H9 (cell line): ENCODE results near the gene IFT57. TPM values are rescaled to one million over a fixed set of nuclear protein-coding genes. Genes with fewer than 3 reads are reported as not detected.
A peak's percentile ranks its signal among the peaks of the same experiment; 100 is the strongest.

Experiments used
- DNase-seq: peaks from one replicate; pipeline ENCODE4 v3.0.0-alpha.2; 2017
- H2AFZ ChIP-seq: one replicate; pipeline ENCODE4 v1.6.1; 2013; ENCODE audit warnings: mild to moderate bottlenecking, low read length, control low read depth, moderate library complexity
- H2AK5ac ChIP-seq: 2 replicates; pipeline ENCODE4 v1.6.1; 2013; ENCODE audit warnings: low read length, control low read depth, mixed read lengths; ENCODE audit not compliant: insufficient read length
- H2BK120ac ChIP-seq: one replicate; pipeline ENCODE4 v1.6.1; 2013; ENCODE audit warnings: low read depth, mild to moderate bottlenecking, low read length, control low read depth, inconsistent platforms; ENCODE audit not compliant: poor library complexity, severe bottlenecking
- H2BK12ac ChIP-seq: 2 replicates; pipeline ENCODE4 v1.6.1; 2013; ENCODE audit warnings: low read length, control low read depth, mixed read lengths, low read depth; ENCODE audit not compliant: insufficient read length
- H2BK15ac ChIP-seq: 2 replicates; pipeline ENCODE4 v1.6.1; 2013; ENCODE audit warnings: low read depth, low read length, control low read depth
- H2BK20ac ChIP-seq: one replicate; pipeline ENCODE4 v1.6.1; 2013; ENCODE audit warnings: low read depth, mild to moderate bottlenecking, low read length, control low read depth, inconsistent platforms; ENCODE audit not compliant: poor library complexity, severe bottlenecking
- H2BK5ac ChIP-seq: 2 replicates; pipeline ENCODE4 v1.6.1; 2013; ENCODE audit warnings: low read length, control low read depth, mixed read lengths; ENCODE audit not compliant: insufficient read length
- H3K14ac ChIP-seq: 2 replicates; pipeline ENCODE4 v1.6.1; 2013; ENCODE audit warnings: low read length, control low read depth; ENCODE audit not compliant: insufficient read depth
- H3K18ac ChIP-seq: 2 replicates; pipeline ENCODE4 v1.6.1; 2013; ENCODE audit warnings: low read depth, mild to moderate bottlenecking, mixed read lengths, low read length, control low read depth; ENCODE audit not compliant: insufficient read length
- H3K23ac ChIP-seq: 2 replicates; pipeline ENCODE4 v1.6.1; 2013; ENCODE audit warnings: low read length, control low read depth, mixed read lengths, low read depth; ENCODE audit not compliant: insufficient read length
- H3K23me2 ChIP-seq: 2 replicates; pipeline ENCODE4 v1.6.1; 2013; ENCODE audit warnings: low read depth, mild to moderate bottlenecking, mixed read lengths, low read length, control low read depth; ENCODE audit not compliant: insufficient read length, poor library complexity, severe bottlenecking
- H3K27ac ChIP-seq: 2 replicates; pipeline ENCODE4 v1.5.1; 2013; ENCODE audit warnings: low read length, control low read depth, mixed read lengths, low read depth; ENCODE audit not compliant: insufficient read length
- H3K27me3 ChIP-seq: 2 replicates; pipeline ENCODE4 v1.6.1; 2013; ENCODE audit warnings: low read length, control low read depth, inconsistent platforms; ENCODE audit not compliant: insufficient read depth
- H3K4ac ChIP-seq: 2 replicates; pipeline ENCODE4 v1.6.1; 2013; ENCODE audit warnings: low read depth, mild to moderate bottlenecking, control low read depth, inconsistent platforms, low read length, moderate library complexity
- H3K4me1 ChIP-seq: 2 replicates; pipeline ENCODE4 v1.6.1; 2013; ENCODE audit warnings: low read length, control low read depth, inconsistent platforms; ENCODE audit not compliant: insufficient read depth
- H3K4me2 ChIP-seq: 2 replicates; pipeline ENCODE4 v1.6.1; 2013; ENCODE audit warnings: low read length, control low read depth, mixed read lengths; ENCODE audit not compliant: insufficient read length, insufficient read depth
- H3K56ac ChIP-seq: 2 replicates; pipeline ENCODE4 v1.6.1; 2013; ENCODE audit warnings: low read depth, mild to moderate bottlenecking, mixed read lengths, low read length, control low read depth; ENCODE audit not compliant: insufficient read length
- H3K79me1 ChIP-seq: 2 replicates; pipeline ENCODE4 v1.6.1; 2013; ENCODE audit warnings: low read depth, mild to moderate bottlenecking, moderate library complexity, low read length, control low read depth, inconsistent platforms; ENCODE audit not compliant: insufficient read depth, poor library complexity, severe bottlenecking
- H3K79me2 ChIP-seq: 2 replicates; pipeline ENCODE4 v1.6.1; 2013; ENCODE audit warnings: low read length, control low read depth, inconsistent platforms; ENCODE audit not compliant: insufficient read depth
- H3K9ac ChIP-seq: 2 replicates; pipeline ENCODE4 v1.6.1; 2013; ENCODE audit warnings: low read length, control low read depth, mixed read lengths; ENCODE audit not compliant: insufficient read length; ENCODE audit errors: extremely low read depth
- H3K9me3 ChIP-seq: one replicate; pipeline ENCODE4 v1.6.1; 2013; ENCODE audit warnings: low read depth, low read length, inconsistent platforms; ENCODE audit not compliant: control insufficient read depth
- H3T11ph ChIP-seq: one replicate; pipeline ENCODE4 v1.6.1; 2013; ENCODE audit warnings: mild to moderate bottlenecking, low read length, control low read depth, inconsistent platforms
- H4K20me1 ChIP-seq: one replicate; pipeline ENCODE4 v1.6.1; 2013; ENCODE audit not compliant: control insufficient read depth, insufficient read length, insufficient read depth
- H4K5ac ChIP-seq: 2 replicates; pipeline ENCODE4 v1.6.1; 2013; ENCODE audit warnings: low read depth, mild to moderate bottlenecking, mixed read lengths, low read length, control low read depth; ENCODE audit not compliant: insufficient read length
- H4K8ac ChIP-seq: replicated peaks from 2 replicates; pipeline ENCODE4 v1.6.1; 2013; ENCODE audit warnings: low read length, control low read depth, mixed read lengths, low read depth; ENCODE audit not compliant: insufficient read length
- H4K91ac ChIP-seq: 2 replicates; pipeline ENCODE4 v1.6.1; 2013; ENCODE audit warnings: low read depth, mild to moderate bottlenecking, moderate library complexity, mixed read lengths, low read length, control low read depth; ENCODE audit not compliant: insufficient read length
- H3K27ac Mint-ChIP-seq, 3 experiments: 2 replicates in 2 of 3; 3 replicates in 1 of 3; pipeline ENCODE4 v1.8.0; 2020 to 2021; ENCODE audit warnings: mixed read lengths in 3 of 3, mild to moderate bottlenecking in 1 of 3, moderate library complexity in 1 of 3
- H3K27me3 Mint-ChIP-seq: 2 replicates; pipeline ENCODE4 v1.8.0; 2021; ENCODE audit warnings: low read depth, mild to moderate bottlenecking, moderate library complexity, mixed read lengths
- H3K36me3 Mint-ChIP-seq, 3 experiments: 2 replicates in 2 of 3; 3 replicates in 1 of 3; pipeline ENCODE4 v1.8.0; 2020 to 2021; ENCODE audit warnings: low read depth in 3 of 3, mixed read lengths in 3 of 3; ENCODE audit not compliant: insufficient read depth in 1 of 3
- H3K4me1 Mint-ChIP-seq, 2 experiments: 2 replicates each; pipeline ENCODE4 v1.8.0; 2020; ENCODE audit warnings: mixed read lengths in 2 of 2
- H3K4me3 Mint-ChIP-seq, 2 experiments: 2 replicates in 1 of 2; 3 replicates in 1 of 2; pipeline ENCODE4 v1.8.0; 2020 to 2021; ENCODE audit warnings: mild to moderate bottlenecking in 2 of 2, mixed read lengths in 2 of 2, moderate library complexity in 1 of 2
- H3K9me3 Mint-ChIP-seq, 2 experiments: 2 replicates in 1 of 2; 3 replicates in 1 of 2; pipeline ENCODE4 v1.8.0; 2020; ENCODE audit warnings: mild to moderate bottlenecking in 2 of 2, mixed read lengths in 2 of 2, moderate library complexity in 1 of 2
- WGBS: extraction: QIAGEN DNeasy Blood & Tissue Kit; methylation state at CpG from one replicate; pipeline ENCODE4 v1.1.7; 2013; ENCODE audit warnings: missing lambda C conversion rate, low lambda C conversion rate, mixed read lengths; ENCODE audit not compliant: insufficient read length; ENCODE audit errors: extremely low coverage; 5-methylcytosine and 5-hydroxymethylcytosine counted together
- long read RNA-seq: library from polyadenylated mRNA; unstranded; transcript quantifications from one replicate; pipeline ENCODE4 v2.0.0, GENCODE V29; 2020
- total RNA-seq: library from RNA; stranded (reverse); gene quantifications from 2 replicates; pipeline ENCODE4 v1.2.1, GENCODE V29; 2021
- TF ChIP-seq, protein P1 (sequence below): fragments of 200-600 bp; sonication (generic); conservative IDR thresholded peaks from 3 replicates; pipeline ENCODE4 v1.8.0; 2021; ENCODE audit warnings: antibody characterized with exemption, mild to moderate bottlenecking

IFT57 gene, protein sequence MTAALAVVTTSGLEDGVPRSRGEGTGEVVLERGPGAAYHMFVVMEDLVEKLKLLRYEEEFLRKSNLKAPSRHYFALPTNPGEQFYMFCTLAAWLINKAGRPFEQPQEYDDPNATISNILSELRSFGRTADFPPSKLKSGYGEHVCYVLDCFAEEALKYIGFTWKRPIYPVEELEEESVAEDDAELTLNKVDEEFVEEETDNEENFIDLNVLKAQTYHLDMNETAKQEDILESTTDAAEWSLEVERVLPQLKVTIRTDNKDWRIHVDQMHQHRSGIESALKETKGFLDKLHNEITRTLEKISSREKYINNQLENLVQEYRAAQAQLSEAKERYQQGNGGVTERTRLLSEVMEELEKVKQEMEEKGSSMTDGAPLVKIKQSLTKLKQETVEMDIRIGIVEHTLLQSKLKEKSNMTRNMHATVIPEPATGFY
- total RNA-seq, result 21.4 and 21.9 TPM in 2 replicates
- long read RNA-seq, transcript IFT57-201 (11 exons, 3,203 nt), result major isoform, 114 of 183 reads
- long read RNA-seq, partial matches to known transcripts, result 55 of 183 reads
- long read RNA-seq, other reads (novel, unspliced or antisense), result 13 of 183 reads

- H3T11ph ChIP-seq, result no peak within 1 kb of the TSS
- peak within 1 kb of the TSS; percentile 55 for H3K18ac ChIP-seq
- H3K27ac ChIP-seq, result no peak within 1 kb of the TSS
- no peak within 1 kb of the TSS for H2AFZ ChIP-seq
- no peaks in the 10 kb centered on the region for H3K79me2 ChIP-seq
- H4K8ac ChIP-seq, result no peak within 1 kb of the TSS
- peak within 1 kb of the TSS; percentile 32 for H3K9ac ChIP-seq
- no peak within 1 kb of the TSS for H2BK120ac ChIP-seq
- Mint-ChIP-seq H3K27me3 (peaks cover 16% of the 10 kb centered on the region), H3K36me3 (no peaks in the 10 kb centered on the region), H3K4me1 (peaks cover 20 to 22% of the 10 kb centered on the region in 2 experiments), H3K4me3 (peak within 1 kb of the TSS; percentile 99), H3K9me3 (no peaks in the 10 kb centered on the region; a peak in 1 of 5 replicates), H3K27ac (peak within 1 kb of the TSS; percentile 60 to 100 (median 97); a peak in 5 of 7 replicates)
- peak; percentile 99 for DNase-seq
- H3K27me3 ChIP-seq, result no peaks in the 10 kb centered on the region
- no peak within 1 kb of the TSS for H3K23ac ChIP-seq
- H3K4me1 ChIP-seq, result no peaks in the 10 kb centered on the region
- peaks cover 6% of the 10 kb centered on the region for H3K23me2 ChIP-seq
- H2BK20ac ChIP-seq, result no peak within 1 kb of the TSS
- H3K4ac ChIP-seq, result no peak within 1 kb of the TSS
- H2BK15ac ChIP-seq, result no peak within 1 kb of the TSS
- no peaks in the 10 kb centered on the region for H3K79me1 ChIP-seq
- no peak within 1 kb of the TSS for H3K56ac ChIP-seq
- no CpG with 5 or more reads among the region's 57 CpGs for WGBS
- H3K9me3 ChIP-seq, result no peaks in the 10 kb centered on the region
- H2BK12ac ChIP-seq, result no peak within 1 kb of the TSS
- no peak within 1 kb of the TSS for H4K5ac ChIP-seq
- peak within 1 kb of the TSS; percentile 91 for H3K14ac ChIP-seq
- TF ChIP-seq, protein P1, sequence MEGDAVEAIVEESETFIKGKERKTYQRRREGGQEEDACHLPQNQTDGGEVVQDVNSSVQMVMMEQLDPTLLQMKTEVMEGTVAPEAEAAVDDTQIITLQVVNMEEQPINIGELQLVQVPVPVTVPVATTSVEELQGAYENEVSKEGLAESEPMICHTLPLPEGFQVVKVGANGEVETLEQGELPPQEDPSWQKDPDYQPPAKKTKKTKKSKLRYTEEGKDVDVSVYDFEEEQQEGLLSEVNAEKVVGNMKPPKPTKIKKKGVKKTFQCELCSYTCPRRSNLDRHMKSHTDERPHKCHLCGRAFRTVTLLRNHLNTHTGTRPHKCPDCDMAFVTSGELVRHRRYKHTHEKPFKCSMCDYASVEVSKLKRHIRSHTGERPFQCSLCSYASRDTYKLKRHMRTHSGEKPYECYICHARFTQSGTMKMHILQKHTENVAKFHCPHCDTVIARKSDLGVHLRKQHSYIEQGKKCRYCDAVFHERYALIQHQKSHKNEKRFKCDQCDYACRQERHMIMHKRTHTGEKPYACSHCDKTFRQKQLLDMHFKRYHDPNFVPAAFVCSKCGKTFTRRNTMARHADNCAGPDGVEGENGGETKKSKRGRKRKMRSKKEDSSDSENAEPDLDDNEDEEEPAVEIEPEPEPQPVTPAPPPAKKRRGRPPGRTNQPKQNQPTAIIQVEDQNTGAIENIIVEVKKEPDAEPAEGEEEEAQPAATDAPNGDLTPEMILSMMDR, result no peak
- H4K20me1 ChIP-seq, result no peaks in the 10 kb centered on the region
- H2BK5ac ChIP-seq, result no peak within 1 kb of the TSS
- no peak within 1 kb of the TSS for H4K91ac ChIP-seq
- H3K4me2 ChIP-seq, result peak within 1 kb of the TSS; percentile 73
- no peak within 1 kb of the TSS for H2AK5ac ChIP-seq
Observed at GRCh38 chr3:108221911-108222852, at the start of gene IFT57. TSS of gene IFT57 (minus strand) at chr3:108222424. CDS start at chr3:108222322, 102 bp downstream.
